Progenitor cell of endocrine pancreas (in vitro differentiated cells): Measurements from ENCODE around the gene SEC14L1. TPM values are rescaled to one million over a fixed set of nuclear protein-coding genes. Genes with fewer than 3 reads are reported as not detected.

Experiments used
- DNase-seq: peaks from one replicate; pipeline ENCODE4 v3.0.0; 2021; ENCODE audit warnings: low spot score; ENCODE audit not compliant: unreplicated experiment
- H3K27ac Mint-ChIP-seq: 2 replicates; pipeline ENCODE4 v1.8.0; 2021; ENCODE audit warnings: mild to moderate bottlenecking, moderate library complexity, mixed read lengths
- H3K27me3 Mint-ChIP-seq: 2 replicates; pipeline ENCODE4 v1.8.0; 2021; ENCODE audit warnings: mixed read lengths
- H3K36me3 Mint-ChIP-seq: 2 replicates; pipeline ENCODE4 v1.8.0; 2022; ENCODE audit warnings: mixed read lengths; ENCODE audit not compliant: insufficient read depth
- H3K4me1 Mint-ChIP-seq: 2 replicates; pipeline ENCODE4 v1.8.0; 2021; ENCODE audit warnings: low read depth, mixed read lengths
- H3K4me3 Mint-ChIP-seq: 2 replicates; pipeline ENCODE4 v1.8.0; 2021; ENCODE audit warnings: low read depth, mild to moderate bottlenecking, moderate library complexity, mixed read lengths
- H3K9me3 Mint-ChIP-seq: 2 replicates; pipeline ENCODE4 v1.8.0; 2021; ENCODE audit warnings: low read depth, mixed read lengths
- CTCF ChIP-seq: fragments of 200-600 bp; sonication (generic); IDR thresholded peaks from one replicate; pipeline ENCODE4 v1.5.0; 2021; ENCODE audit warnings: antibody characterized with exemption, mild to moderate bottlenecking; ENCODE audit not compliant: unreplicated experiment
- total RNA-seq: library from RNA; stranded (reverse); gene quantifications from 2 replicates; pipeline ENCODE4 v1.2.1, GENCODE V29; 2021

Gene SEC14L1
- total RNA-seq, 1 donor from 2014 or later, result 90.8 TPM

GRCh38 chr17:77185137-77185536 lies 44.4 kb downstream of the SEC14L1 start:
- H3K27ac Mint-ChIP-seq, result no peak overlapping the region
- no peak for DNase-seq
- no peaks in the 10 kb centered on the region for H3K4me1 Mint-ChIP-seq
- TF ChIP-seq CTCF, result no peak
- H3K9me3 Mint-ChIP-seq, result no peaks in the 10 kb centered on the region
- H3K36me3 Mint-ChIP-seq, result peaks cover 2% of the 10 kb centered on the region
- no peaks in the 10 kb centered on the region for H3K27me3 Mint-ChIP-seq
- no peak overlapping the region for H3K4me3 Mint-ChIP-seq

- no peak for DNase-seq
- H3K27ac Mint-ChIP-seq, result no peak overlapping the region
- no peak for TF ChIP-seq CTCF
- no peak overlapping the region for H3K4me3 Mint-ChIP-seq
- no peaks in the 10 kb centered on the region for H3K27me3 Mint-ChIP-seq
- H3K4me1 Mint-ChIP-seq, result no peaks in the 10 kb centered on the region
- no peaks in the 10 kb centered on the region for H3K9me3 Mint-ChIP-seq
- peaks cover 4% of the 10 kb centered on the region for H3K36me3 Mint-ChIP-seq
Observed at GRCh38 chr17:77186141-77186604, 45.4 kb downstream of the SEC14L1 start.

- Mint-ChIP-seq H3K4me1 (no peaks in the 10 kb centered on the region), H3K27me3 (no peaks in the 10 kb centered on the region), H3K9me3 (no peaks in the 10 kb centered on the region), H3K27ac (no peak overlapping the region), H3K4me3 (no peak overlapping the region), H3K36me3 (peaks cover 13% of the 10 kb centered on the region)
- TF ChIP-seq CTCF, result no peak
- DNase-seq, result no peak
Observed at GRCh38 chr17:77188084-77189066, 47.6 kb downstream of the SEC14L1 start.

- H3K4me1 Mint-ChIP-seq, result no peaks in the 10 kb centered on the region
- no peaks in the 10 kb centered on the region for H3K27me3 Mint-ChIP-seq
- DNase-seq, result no peak
- H3K4me3 Mint-ChIP-seq, result no peak overlapping the region
- TF ChIP-seq CTCF, result no peak
- peaks cover 15% of the 10 kb centered on the region for H3K36me3 Mint-ChIP-seq
- H3K27ac Mint-ChIP-seq, result no peak overlapping the region
- no peaks in the 10 kb centered on the region for H3K9me3 Mint-ChIP-seq
Observed at GRCh38 chr17:77189148-77189547, 48.4 kb downstream of the SEC14L1 start.

GRCh38 chr17:77190576-77190975 lies 49.8 kb downstream of the SEC14L1 start:
- no peak for TF ChIP-seq CTCF
- H3K36me3 Mint-ChIP-seq, result peaks cover 18% of the 10 kb centered on the region

More at GRCh38 chr17:77190576-77190975, 49.8 kb downstream of the SEC14L1 start:
- Mint-ChIP-seq H3K27ac (no peak overlapping the region), H3K4me1 (no peaks in the 10 kb centered on the region), H3K9me3 (no peaks in the 10 kb centered on the region), H3K4me3 (no peak overlapping the region), H3K27me3 (no peaks in the 10 kb centered on the region)
- no peak for DNase-seq
